GM19238 (cell line): Measurements from ENCODE around the gene ACOXL.

Experiments
- DNase-seq: peaks from one replicate; pipeline ENCODE4 v3.0.0; 2011; ENCODE audit warnings: low spot score; ENCODE audit not compliant: insufficient read length

ACOXL gene

DNA sequence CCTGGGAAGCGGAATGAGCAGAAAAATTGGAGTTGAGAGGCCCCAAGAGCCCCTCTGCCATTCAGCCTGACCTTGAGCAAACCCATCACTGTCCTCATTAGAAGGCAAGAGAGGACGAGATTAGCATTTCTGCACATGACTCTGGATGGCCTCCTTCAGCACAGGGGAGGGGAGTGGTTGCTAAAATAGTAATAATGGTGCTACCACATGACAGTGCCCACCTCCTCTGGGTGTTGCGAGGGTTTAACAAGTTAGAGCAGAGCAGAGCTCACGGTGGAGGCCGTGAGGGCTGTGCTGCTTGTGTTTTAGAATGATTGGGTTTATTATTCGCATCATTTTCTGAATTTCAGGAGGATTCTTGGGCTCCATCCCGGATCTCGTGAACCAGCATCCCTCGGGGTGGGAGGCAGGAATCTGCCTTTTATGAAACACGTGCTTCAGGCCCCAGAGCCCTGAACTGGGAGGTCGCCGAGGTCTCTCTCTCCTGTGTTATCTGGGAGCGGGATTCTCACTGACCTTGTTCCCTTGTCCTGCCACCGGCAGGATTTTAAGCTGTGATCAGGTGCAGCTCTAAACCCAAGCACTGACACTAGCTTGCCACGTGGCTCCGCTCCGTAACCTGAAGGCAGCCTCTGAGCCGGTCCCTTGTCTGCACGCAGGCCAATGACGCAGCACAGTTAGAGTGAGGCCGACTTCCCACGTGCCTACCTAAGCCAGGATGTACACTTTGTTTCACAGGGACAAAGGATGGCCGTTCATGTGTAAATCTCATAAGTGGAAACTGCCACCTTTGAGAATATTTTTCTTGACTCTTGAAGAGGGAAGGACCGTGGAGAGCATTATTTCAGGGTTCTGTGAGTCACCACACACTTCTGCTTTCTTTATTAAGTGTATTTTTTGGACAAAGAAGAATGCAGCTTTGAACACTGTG lies 142.3 kb downstream of the ACOXL start:
- DNase-seq: no peak

DNA sequence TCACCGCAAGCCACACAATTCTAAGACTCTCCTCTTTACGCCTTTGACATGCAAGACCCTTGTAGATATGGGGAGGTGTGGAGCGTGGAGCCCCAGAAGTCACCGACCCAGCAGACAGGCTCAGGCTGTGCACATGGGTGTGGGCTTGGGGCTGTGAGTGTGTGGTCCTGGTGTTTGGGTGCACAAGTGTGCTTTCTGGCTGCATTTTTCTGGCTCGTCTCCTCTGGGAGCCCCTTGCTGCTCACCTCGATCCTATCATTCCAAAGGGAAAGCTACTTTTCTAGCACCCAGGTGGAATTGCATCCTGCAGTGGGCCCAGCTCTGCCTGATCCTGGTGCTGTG lies 143.0 kb downstream of the ACOXL start:
- DNase-seq: no peak

GRCh38 chr2:110876167-110876999 lies 144.0 kb downstream of the ACOXL start:
- no peak for DNase-seq

DNA sequence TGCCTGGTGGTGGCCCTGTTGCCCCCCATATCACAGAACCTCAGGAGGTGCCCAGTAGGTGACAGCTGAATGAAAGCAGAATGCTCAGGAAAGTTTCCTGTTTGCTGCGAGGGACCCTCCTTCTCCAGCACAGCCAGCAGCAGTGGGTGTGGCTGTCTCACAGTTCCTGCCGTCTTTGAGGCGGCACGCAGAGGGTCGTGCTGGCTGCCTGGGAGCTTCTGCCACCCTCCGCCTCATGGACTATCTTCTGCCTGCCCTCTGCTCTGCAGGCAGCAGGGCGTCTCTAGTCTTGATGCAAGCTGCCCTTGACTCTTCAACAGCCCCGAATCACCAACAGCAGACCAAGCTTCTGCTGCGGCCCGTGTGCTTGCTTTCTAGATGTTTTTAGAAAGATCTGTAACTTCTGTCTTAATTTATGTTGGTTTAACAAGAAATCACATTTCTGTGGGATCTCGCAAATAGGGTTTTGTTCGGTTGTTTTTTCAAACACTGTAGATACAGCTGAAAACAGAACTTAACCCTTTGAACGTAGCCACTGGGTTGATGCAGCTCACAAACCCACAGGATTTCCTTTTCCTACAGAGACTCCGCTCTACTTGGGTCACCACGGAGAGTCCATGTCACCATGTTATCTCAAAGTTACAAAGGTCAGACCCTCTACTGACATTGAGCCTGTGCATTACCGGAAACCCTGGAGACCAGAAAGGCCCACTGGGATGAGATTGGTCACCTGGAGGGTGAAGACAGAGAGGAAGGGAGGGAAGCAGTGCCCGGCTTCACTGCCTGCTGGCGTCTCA lies 144.9 kb downstream of the ACOXL start:
- no peak for DNase-seq

- DNase-seq: no peak
Observed at GRCh38 chr2:110878150-110878549, 145.8 kb downstream of the ACOXL start.

DNA sequence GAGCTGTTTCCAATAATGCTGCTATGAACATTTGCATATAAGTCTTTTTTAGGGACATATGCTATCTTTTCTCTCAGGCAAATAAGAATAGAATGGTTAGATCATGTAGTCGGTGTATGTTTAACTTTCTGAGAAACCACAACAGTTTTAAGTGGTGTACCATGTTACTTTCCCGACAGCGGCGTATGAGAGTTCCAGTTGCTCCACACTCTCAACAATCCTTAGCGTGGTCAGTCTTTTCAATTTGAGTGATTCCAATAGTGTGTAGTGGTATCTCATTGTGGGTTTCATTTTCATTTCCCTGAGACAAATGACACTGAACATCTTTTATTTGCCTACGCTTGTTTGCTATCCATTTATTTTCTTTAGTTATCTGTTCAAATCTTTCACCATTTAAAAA lies 149.5 kb downstream of the ACOXL start:
- DNase-seq: no peak

DNA sequence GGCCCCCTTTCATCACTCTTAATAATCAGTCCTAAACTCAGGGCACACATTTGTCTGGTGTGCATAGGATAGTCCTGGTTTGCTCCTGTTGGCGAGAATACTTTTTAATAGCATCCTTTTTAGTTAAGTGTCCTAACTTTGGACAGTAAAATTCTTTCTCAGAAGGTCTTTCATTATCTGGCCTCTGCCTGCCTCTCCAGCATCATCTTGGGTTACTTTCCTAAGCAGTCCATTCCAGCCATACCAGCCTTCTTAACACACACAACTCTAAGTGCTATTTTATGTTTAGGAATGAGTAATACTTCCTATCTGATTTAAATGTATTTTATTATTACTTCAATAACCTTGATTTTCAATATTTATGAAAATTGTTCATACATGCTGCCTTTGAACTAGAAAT lies 151.0 kb downstream of the ACOXL start:
- DNase-seq: no peak

DNA sequence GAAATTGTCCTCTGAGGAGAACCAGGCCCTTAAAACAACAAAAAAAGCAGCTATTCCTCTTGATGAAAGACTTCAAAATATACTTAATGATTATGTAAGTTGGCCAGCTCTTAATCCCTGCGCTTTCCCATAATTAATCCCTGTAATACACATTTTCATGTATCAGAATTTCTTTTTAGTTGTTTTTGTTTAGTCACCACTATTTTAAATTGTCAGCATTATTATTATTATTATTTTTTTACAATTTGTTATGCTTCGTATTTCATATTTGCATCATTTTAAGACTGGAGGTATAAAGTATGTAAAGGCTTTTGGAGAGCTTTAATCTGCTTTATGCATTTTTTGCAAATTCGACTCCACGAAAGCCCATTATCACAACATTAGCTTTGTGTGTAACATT lies 152.9 kb downstream of the ACOXL start:
- DNase-seq: no peak

DNA sequence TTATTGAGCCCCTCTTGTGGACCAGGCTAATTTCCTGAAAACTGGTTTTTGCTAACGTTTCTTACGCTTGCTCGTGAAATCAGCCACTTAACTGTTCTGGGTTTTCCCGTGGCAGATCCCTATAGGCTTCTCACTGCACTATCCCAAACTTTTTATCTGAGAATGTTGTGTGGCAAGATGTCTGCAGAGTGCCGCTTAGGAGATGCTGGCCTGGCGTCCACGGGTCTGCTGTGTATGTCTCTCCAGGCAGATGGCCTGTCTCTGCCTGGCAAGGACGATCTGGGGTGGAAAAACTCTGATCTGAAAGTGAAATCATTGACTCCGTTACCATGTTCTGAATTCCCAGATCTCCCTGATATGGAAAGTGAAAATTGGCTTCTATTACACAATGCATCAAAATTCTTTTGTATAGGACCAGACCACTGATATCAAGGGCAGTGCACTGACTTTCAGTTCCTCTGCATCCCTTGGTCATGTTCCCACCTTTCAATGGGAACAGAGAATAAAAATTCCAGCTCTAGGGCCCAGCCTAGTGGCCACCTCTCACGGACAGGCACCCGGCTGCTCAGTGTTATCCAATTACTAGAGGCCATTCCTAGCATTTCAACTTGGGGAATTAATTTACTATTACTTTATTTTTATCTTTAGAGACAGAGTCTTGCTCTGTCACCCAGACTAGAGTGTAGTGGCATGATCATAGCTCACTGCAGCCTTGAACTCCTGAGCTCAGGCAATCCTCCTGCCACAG lies 154.6 kb downstream of the ACOXL start:
- DNase-seq: no peak

GRCh38 chr2:110888411-110888810 lies 156.0 kb downstream of the ACOXL start:
- no peak for DNase-seq

GRCh38 chr2:110891626-110892025 lies 159.3 kb downstream of the ACOXL start:
- DNase-seq: no peak

- DNase-seq: no peak
Observed at GRCh38 chr2:110896226-110896625, 163.9 kb downstream of the ACOXL start.

GRCh38 chr2:110897966-110898365 lies 165.6 kb downstream of the ACOXL start:
- DNase-seq: no peak

- no peak for DNase-seq
Observed at GRCh38 chr2:110900191-110900590, 167.8 kb downstream of the ACOXL start.

DNA sequence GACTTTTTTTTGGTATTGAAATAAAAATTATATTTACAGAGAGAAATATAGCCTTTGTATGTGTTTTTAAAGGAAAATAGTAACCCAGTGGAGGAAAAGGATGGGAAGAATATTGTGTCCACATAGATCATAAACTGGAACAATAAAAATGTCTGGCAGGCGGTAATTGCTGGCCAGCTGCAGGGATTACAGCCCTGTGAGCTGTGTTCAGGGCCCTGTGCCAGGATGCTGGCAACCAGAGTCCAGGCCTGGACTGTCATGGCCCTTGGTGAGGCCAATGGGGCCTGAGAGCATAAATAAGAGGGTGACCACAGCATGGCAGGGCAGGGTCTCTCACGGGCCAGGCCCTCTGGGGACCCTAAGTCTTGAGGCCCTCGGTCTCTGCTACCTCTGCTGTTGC lies 171.2 kb downstream of the ACOXL start:
- no peak for DNase-seq

DNA sequence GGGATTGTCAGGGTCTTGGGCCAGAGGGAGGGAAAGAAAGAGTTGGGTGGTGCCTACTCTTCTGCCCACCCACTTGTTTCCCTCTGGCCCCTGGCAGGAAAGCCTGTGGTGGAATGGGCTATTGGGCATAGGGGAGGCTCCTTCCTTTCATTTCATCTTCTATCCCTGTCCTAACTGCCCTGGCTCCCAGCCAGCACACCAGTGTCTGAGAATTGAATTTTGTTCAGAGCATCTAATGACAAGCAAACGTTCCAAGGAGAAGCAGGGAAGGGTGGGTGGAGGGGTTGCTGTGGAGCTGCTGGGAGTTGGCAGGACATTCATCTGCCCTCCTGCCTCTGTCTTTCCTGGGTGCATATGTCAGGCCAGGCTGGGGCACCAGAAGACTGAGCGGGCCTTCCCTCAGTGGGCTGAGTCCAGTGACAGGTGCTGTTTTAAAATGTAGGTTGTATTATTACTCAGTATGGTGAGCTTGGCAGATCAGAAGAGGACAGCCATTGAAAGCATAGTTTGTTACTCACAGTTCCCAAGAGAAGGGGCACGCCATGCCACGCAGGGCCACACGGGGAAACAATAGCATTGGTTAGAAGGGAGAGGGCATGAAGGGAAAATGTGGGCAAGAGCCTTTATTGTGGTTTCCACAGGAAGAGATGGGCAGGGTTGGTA lies 171.9 kb downstream of the ACOXL start:
- no peak for DNase-seq

GRCh38 chr2:110904779-110905148 lies 172.4 kb downstream of the ACOXL start:
- no peak for DNase-seq

DNA sequence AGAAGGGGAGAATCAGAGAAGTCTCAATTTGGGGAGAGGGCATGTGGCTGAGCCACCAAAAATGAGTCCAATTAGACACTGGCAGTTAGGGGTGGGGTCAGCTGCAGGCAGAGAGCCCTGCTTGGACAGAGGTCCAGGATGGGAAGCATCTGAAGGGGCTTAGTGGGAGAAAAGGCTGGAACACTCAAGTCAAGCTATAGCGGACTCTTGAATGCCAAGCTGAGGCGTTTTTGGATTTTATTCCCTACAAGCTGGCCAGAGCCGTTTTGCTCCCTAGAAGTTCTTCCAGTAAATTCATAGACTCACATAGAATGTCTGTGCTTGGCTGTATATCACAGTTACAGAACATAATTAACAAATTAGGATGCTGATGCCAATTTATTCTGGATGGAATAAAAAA lies 172.8 kb downstream of the ACOXL start:
- no peak for DNase-seq

DNA sequence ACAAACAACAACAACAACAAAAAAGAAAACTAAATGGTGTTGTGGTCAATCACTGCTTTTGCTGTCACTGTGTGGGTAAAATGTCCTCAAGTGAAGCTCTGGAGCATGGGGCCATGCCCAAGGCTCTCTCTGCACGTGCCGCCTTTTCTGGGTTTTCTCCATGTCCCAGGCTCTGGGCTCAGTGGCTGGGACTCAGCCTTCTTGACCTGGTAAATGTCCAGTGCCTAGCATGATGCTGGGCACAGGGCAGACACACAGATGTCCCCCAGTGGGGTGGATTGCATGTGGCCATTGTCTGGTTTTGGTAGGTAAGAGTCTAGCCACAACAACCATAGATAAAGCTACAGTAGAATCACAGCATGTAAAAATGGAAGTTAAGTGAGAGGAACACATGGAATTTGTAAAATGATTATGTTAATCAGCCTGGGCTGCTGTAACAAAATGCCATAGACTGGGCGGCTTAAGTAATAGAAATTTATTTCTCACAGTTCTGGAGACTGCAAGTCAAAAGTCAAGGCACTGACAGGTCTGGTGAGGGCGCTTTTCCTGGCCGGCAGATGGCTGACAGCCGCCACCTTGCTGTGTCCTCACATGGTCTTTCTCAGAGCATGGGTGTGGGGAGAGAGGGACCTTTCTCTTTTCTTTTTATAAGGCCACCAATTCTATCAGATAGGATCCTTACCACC lies 174.4 kb downstream of the ACOXL start:
- DNase-seq: no peak

DNA sequence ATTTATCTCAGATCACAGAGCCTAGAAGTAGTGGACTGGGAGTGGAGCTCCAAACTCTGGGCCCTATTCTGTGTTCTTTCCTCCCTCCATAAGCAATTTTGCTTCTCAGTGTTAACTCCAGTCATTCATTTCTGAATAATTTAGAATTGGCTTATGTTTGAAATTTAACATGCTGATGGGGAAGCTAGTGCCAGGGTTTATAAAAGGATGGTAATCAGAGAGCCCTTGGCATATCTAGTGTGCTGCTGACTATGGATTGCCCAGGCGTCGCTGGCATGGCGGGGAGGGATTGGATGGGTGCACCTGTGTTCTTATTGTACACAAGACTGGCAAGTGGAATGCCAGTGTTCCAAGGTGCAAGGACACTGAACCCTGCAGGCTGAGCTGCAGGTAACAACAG lies 177.1 kb downstream of the ACOXL start:
- no peak for DNase-seq
